ENCODE results near the gene HRK.

The HRK gene

DNA sequence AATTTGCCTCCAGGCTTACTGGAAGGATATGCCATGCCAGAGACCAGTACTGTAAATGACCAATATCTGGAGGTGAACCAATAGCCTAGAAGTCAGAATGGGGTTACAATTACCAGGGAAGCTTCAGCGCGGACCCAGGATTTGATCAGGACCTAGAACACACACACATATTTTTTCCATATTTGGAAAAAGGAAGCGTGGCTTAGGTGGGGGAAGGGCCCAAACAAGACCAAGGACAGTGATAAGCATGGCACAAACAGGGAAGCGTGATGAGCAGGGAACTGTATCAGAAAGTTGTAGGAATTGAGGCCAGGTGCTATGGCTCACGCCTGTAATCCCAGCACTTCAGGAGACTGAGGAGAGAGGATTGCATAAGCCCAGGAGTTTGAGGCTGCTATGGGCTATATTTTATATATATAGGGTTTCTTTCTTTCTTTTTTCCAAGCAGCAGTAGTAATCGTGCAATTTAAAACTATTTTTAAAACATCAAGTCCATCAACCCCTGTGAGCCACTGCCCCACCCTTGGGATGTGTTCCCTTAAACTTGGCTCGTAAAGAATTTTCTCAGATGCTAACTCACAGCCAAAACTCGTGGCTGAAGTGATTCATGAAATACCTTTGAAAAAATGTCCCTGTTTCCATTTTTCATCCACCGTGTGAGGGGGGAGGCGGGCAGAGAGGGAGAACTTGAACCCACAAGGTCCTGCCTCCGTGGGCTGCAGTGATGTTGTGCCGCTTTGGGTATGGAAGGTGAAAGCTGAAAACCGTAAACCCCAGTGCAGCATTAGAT lies 16.7 kb downstream of the HRK start:
- DNase-seq (ENCODE audit: low spot score) = no peak

DNA sequence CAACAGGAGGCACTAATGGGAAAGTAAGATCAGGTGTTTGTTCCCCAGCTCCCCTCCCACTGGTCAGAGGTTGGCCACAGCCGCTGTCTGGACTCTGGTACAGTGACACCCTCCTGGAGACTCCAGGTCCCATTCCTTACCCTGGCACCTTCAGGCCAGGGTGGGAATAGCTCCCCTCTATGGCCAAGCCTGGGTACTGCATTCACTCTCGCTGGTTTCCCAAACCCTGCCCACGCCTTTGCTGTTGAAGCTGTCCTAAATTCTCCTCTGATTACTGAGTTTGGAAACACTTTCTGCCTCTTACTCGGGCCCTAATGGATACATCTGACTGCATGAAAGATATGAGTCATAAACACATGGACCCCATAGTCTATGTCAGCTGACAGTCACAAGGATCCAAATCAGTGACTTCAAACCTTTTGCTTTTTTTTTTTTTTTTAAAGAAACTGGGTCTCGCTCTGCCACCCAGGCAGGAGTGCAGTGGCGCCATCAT lies 17.9 kb downstream of the HRK start:
- no peak for DNase-seq (ENCODE audit: low spot score)

DNA sequence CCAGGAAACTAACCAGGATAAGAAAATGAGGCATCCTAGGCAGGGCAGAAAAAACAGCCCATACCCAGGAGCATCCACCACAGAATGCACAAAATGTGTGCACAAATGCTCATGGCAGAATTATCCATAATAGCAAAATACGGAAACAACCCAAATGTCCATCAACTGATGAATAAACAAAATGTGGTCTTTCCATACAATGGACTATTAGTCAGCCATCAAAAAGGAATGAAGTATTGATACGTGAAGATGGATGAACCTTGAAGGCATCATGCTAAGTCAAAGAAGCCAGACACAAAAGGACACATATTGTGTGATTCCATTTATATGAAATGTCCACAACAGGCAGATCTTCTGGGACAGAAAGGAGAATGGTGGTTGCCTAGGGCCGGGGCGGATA lies 19.1 kb downstream of the HRK start:
- DNase-seq (ENCODE audit: low spot score) = no peak

DNA sequence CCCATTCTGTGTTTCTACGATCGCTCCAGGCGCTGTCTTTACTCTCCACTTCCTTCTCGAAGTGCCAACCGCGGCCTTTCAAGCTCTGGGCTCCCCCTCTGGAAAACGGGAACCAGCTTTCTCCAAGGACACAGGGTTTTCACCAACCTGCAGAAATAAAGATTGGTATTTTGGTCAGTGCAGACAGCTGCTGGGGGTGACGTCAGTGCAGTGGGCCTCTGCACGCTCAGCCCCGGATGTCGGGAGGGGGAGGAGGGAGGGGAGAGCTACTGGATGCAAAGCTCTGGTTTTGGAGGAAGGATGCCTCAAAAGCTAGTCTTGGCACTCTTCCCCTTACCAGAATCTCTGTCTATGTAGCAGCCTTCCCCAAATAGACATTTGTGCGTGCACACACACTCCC lies 19.9 kb downstream of the HRK start:
- DNase-seq (ENCODE audit: low spot score) = no peak

DNA sequence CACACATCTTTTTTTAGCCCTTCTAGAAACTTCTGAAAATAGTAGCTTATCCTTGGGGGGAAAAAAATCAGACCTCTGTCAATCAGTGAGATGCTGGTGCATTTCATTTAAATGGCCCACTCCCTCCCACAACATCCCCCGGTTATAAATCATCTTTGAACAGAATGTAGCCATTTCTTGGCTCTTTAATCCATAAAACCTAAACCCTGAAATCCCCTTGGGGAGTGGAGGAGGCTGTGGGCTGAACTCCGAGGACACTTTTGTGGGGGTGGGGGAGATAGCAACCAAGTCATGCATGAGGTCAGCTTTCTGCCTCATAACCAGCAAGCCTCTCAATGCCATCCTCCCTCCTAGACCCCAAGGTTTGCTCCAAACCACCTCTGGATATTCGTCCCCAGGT lies 21.0 kb downstream of the HRK start:
- no peak for DNase-seq (ENCODE audit: low spot score)

DNA sequence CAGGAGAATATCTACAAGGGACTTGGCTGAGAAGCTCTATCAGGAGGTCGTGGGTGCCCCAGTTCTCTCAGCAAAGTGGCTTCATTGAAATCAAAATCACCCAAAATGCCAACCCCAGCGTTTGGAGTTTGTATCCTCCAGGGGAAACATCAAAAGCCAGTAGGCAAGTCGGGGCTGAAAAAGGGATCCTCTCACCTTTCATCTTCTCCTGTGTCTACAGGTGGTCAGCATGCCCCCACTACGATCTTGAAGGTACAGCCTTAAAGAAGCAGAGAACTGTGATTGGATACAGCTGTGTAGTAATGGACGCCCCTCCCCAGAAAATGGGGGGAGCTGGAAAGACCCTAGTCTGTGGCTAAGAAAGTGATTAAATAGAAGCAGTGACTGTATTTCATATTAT lies 22.2 kb downstream of the HRK start:
- no peak for DNase-seq (ENCODE audit: low spot score)

DNA sequence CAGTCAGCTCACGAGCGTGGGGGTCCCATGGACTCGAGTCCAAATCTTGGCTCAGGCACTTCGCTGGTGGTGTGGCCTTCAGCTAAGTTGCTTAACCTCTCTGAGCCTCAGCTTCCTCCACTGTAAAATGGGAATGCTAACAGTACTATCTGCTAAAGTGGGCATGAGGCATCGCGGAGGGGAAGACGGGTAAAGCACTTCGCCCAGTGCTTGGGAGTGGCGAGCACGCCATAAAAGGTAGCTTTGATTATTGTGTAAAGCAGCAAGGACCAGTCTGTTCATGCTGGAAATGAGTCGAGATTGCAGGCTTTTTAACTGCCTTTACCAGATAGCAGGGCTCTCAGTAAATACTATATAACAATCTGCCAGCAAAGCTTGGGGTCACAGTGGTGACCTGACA lies 24.5 kb downstream of the HRK start:
- DNase-seq (ENCODE audit: low spot score) = no peak

DNA sequence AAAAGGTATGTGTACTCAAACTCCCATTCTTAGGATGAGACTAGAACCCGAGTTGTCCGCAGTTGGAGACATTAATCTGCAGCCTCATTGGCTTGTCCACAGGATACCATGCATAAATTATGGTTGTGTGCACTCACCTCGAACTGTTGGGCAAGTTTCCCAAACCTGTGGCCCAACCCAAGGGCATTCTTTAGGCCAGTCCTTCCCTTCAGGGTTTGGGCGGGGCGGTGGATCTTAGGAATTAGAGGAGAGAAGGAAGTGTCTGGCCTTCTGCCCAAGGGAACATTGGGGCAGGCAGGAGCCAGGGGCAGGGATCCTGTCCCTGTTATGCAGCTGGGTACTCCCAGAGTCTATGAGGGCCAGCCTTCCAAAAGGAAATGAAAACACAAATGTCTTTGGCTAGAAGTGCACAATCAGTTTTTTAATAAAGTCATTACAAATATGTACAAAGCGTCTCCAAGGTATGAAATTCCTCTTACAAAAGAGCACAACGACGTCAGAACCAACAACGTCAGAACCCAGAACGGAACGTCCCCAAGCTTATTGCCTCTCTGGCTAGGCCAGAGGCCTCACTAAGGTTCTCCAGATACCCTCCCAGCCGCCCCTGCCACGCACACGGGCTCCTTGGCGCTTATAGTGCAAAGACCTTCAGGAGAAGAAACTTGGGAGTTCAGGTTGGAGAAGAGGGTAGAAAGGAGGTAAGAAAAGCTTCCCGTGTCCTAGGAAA lies 25.3 kb downstream of the HRK start:
- no peak for DNase-seq (ENCODE audit: low spot score)

DNA sequence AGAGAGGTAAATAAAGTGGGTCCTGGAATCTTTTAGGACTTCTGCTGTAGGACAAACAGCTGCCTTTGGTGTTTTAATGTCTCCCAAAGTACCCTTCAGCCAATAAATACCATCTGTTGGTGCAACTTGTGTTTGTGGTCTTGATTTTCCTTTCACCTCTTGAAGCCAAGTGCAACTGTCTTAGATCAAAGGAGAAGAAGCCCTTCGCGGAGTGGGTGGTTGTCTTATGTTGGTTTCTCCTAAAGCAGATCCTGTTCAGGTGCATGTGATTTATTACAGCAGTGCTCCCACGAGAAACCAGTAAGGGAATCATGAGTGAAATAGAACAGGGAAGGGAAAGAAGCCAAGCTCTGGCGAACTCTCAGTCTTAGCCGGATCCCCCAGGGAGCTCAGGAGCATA lies 27.7 kb downstream of the HRK start:
- DNase-seq (ENCODE audit: low spot score) = no peak

DNA sequence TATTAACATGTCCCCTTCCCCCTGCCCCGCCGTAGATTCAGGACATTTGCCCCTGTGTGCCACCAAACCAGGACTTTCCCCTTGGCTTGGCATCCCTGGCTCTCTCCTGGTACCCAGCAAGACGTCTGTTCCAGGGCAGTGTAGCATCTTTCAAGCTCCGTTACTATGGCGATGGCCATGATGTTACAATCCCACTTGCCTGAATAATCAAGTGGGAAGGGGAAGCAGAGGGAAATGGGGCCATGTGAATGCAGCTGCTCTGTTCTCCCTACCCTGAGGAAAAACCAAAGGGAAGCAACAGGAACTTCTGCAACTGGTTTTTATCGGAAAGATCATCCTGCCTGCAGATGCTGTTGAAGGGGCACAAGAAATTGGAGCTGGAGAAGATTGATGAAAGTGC lies 28.9 kb downstream of the HRK start:
- no peak for DNase-seq (ENCODE audit: low spot score)

DNA sequence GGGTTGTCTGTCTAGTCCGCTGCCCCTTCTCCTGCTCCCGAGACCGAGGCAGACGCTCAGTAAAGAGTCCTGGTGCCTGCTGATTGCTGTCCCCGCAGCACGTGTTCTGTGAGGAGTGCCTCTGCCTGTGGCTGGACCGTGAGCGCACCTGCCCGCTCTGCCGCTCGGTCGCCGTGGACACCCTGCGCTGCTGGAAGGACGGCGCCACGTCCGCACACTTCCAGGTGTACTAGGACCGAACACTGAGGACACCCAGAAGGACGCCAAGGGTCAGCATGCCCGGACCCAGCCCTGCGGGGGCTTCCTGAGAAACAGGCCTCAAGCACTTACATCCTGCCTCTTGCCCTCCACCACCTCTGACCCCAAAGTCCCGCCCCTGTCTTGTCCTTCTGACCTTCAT lies 32.0 kb downstream of the HRK start:
- DNase-seq (ENCODE audit: low spot score) = no peak

DNA sequence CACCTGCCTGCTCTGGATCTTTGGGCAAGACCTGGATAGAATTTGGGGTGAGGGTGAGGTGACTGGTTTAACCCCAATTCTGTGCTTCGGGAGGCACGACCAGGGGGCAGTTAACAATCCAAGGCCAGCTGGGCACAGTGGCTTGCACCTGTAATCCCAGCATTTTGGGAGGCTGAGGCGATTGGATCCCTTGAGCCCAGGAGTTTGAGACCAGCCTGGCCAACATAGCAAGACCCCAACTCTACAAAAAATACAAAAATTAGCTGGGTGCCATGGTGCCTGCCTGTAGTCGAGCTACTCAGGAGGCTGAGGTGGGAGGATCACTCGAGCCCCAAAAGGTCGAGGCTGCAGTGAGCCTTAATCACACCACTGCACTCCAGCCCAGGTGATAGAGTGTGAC lies 38.2 kb downstream of the HRK start:
- no peak for DNase-seq (ENCODE audit: low spot score)

DNA sequence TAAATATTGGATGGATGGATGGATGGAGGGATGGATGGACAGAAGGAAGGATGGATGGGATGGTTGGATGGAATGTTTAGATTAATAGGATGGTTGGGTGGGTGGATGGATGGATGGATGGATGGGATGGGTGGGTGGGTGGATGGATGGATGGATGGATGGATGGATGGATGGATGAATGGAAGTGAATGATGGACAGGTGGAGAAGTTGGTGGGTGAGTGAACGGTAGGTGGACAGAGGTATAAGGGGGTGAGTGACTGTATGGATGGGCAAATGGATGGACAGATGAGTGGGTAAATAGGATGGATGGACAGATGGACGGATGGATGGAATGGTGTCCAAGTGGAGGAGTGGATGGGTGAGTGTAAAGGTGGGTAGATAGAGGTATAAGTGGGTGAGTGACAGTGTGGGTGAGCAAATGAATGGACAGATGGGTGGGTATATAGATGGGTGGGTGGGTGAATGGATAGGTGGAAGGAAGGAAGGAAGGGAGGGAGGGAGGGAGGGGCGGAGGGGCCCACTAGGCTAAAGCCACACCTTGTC lies 41.9 kb downstream of the HRK start:
- DNase-seq (ENCODE audit: low spot score) = no peak

DNA sequence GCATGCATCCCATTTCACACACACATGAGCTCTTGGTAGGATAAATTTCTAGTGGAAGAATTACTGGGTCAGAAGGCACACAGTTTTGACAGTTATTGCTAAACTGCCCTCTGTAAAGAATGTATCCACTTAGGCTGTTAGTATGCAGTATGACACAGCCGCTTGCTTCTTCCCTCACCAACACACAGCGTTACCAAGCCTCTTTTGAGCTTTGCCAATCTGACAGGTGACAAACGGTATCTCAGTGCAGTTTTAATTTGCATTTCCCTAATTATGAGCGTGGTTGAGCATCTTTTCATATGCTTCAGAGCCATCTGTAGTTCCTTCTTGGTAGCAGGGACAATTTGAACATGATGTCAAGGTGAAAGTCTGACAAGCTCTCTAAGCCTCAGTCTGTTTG lies 42.9 kb downstream of the HRK start:
- DNase-seq (ENCODE audit: low spot score) = no peak

DNA sequence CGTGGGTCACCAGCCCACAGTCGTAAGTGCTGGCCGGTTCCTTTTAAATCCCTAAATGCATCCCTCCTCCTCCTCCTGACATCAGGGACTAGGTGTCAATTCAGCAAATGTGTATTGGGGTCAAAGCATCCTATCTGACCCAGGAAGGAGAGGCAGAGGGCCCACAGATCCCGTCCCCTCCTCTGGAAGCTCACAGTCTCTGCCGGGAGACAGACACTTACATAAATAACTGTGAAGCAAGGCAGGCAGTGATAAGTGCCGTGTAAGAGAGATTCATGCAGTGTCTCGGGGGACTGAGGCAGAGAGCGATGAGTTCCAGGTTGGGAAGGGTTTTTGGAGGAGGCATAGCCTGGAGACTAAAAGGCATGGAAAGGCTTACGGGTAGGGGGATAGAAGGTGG lies 44.1 kb downstream of the HRK start:
- DNase-seq (ENCODE audit: low spot score) = no peak

DNA sequence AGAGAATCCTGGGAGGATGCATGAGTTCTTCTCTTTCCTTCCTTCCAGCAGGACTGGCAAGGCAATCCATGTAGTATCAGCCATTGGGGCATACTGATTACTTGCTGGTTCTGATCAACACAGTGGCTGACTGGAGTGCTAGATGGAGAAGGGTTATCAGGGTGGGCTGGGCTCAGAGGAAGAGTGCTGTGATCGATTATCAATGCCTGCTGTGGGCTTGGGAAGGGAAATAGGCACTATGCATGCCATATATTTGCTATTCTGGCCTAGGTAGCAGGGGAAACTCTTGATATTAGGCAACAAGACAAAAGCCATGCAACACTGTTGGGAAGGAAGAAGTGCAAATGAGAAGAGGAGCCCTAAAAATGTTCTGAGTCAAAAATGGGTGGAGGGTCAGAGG lies 45.8 kb downstream of the HRK start:
- DNase-seq (ENCODE audit: low spot score) = no peak

DNA sequence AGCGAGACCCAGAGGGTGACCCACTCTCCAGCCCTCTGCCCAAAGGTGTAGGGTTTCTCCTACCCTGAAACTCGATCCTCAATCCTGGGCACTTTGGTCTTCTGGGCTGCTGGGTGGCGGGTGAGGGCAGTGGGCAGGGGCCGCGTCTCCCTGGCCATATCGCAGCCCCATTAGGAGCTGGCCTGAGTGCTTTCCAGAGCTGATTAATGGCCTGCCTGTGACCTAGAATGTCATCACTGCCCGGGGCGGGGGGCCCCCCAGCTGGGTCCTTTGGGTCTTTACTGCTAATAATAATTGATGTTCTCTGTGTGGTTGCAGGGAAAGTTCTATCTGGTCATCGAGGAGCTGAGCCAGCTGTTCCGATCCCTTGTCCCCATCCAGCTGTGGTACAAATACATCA lies 47.8 kb downstream of the HRK start:
- DNase-seq (ENCODE audit: low spot score) = no peak

DNA sequence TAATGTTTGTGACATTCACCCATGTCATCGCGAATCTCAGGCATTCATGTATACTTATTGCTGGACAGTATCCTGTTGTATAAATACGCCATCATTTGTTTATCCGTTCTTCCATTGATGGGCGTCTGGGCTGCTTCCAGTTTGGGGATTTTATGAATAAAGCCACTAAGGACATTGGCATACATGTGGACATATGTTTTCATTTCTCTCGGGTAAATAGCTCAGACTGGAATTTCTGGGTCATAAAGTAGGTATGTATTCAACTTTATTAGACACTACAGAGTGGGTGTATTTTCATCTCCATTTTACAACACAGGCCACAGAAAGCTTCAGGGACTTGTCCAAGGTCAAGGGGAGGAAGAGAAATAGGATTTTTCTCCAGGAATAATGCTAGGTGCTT lies 48.9 kb downstream of the HRK start:
- no peak for DNase-seq (ENCODE audit: low spot score)

DNA sequence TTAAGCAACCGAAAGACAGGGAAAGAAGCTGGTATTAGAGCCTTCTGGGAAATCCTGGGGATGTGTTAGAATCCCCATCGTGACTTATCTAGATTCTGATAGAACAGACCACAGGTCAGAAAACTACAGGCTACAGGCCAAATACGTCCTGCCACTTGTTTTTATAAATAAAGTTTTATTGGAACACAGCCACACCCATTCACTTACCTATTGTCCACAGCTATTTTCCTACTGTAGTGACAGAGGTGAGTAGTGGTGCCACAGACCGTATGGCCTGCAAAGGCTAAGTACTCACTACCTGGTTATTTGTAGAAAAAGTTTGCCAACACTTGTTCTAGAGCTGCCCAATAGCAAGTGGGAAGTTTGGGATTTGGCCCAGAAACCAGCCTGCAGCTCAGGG lies 53.8 kb downstream of the HRK start:
- DNase-seq (ENCODE audit: low spot score) = no peak

DNA sequence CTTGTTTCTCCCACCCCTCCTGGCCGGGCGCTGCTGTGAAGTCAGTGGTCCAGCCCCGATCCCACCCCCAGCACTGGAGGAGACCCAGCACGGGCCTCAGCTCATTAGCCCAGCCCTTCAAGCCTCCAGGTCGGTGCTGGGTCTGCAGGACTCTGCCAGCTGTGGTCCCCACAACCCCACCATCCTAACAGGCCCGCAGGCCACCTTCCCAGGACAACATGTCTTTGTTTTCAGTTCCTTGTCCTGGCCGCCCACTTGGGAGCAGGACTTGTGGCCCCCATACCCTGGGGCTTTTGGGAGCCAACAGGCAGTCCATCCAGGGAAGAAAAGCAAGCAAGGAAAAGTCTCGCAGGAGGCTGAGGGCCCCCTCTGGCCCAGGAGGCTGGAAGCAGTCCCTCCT lies 60.0 kb downstream of the HRK start:
- DNase-seq (ENCODE audit: low spot score) = no peak

DNA sequence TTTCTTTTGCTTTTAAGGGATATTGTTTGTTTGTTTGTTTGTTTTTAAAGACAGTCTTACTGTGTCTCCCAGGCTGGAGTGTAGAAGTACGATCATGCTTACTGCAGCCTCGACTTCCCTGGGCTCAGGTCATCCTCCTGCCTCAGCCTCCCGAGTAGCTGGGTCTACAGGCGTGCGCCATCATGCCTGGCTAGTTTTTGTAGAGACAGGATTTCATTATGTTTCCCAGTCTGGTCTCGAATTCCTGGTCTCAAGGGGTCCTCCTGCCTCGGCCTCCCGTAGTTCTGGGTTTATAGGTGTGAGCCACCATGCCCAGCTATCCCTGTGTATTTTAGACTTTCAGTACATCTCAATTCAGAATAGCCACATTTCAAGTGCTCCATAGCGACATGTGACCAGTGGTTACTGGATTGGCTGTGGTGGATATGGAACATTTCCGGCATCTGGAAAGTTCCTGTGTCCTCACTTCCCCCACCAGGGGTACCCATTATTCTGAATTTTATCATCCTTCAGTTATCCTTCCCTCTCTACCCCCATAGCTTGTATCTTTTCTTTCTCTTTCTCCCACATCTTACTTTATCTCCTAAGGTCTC lies 61.1 kb downstream of the HRK start:
- peak; percentile 9 for DNase-seq (ENCODE audit: low spot score)

DNA sequence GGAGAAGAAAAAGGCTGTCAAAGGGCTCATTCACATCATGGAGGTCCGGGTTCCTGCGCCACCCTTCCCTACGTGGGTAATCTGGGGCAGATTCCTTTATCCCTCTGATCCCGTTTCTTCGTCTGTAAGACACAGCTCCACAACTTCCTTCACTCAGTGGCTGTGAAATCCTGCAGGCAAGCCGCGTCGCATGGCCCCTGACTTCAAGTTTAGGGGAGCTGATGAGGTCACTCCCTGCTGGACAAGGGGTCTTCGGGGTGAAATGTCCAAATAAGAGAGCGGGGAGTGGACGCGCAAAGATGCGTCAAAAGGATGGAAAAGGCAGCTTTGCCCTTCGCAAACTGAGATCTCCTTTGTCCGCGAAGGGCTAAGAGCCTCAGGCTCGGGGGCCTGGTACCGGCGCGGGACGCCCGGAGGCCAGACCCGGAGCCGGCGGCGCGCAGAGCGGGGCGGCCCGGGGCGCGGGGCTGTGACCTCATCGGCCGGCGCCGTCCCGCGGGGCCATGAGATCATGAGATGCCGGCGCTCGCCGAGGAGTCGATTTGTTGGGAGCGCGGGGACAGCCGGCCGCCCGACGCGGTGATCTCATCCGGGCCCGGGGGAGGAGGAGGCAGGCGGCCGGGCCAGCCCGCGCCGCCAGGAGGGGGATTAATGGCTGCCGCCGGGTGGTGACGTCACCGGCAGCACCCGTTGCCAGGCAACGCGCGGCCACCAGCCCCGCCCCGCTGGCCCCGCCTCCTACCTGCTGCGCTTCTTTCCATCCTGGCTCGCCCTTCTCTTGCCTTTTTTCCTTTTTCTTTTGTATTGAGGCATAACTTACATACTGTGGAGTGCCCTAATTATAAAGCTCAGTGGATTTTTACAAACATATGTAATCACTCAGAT lies 62.1 kb downstream of the HRK start:
- peak; percentile 90 for DNase-seq (ENCODE audit: low spot score)

All from cerebellar cortex (tissue), 1 donor.